SU-DHL-6 (cell line): ENCODE data around the gene PRR22.

ENCODE experiments used
- EZH2phosphoT487 ChIP-seq: fragments of 200-600 bp; sonication (generic), shearing (Covaris generic); conservative IDR thresholded peaks from 2 replicates; pipeline ENCODE4 v1.6.1; 2018; ENCODE audit warnings: mild to moderate bottlenecking, antibody characterized with exemption, low read length, moderate library complexity, mixed read lengths
- TF ChIP-seq, protein P1 (sequence below): fragments of 200-600 bp; sonication (generic); IDR thresholded peaks from one replicate; pipeline ENCODE4 v1.5.1; 2017; ENCODE audit warnings: antibody characterized with exemption, mild to moderate bottlenecking, low read length, moderate library complexity; ENCODE audit not compliant: insufficient read depth, poor library complexity, severe bottlenecking

DNA sequence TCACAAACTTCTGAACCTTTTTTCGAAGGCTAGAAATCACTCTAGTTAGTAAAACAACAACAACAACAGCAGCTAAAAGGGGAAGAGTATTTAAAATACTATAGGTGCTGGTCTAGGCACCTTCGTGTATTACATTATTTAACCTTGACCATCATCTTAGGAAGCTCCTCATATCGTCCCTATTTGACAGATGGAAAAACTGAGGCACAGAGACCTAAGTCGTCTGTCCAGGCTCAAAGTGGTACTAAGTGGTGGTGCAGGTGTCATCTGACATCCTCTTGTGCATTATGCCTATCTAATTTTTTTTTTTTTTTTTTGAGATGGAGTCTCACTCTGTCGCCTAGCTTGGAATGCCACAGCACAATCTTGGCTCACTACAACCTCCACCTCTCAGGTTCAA, 35.0 kb downstream of the PRR22 start:
- TF ChIP-seq, protein P1, sequence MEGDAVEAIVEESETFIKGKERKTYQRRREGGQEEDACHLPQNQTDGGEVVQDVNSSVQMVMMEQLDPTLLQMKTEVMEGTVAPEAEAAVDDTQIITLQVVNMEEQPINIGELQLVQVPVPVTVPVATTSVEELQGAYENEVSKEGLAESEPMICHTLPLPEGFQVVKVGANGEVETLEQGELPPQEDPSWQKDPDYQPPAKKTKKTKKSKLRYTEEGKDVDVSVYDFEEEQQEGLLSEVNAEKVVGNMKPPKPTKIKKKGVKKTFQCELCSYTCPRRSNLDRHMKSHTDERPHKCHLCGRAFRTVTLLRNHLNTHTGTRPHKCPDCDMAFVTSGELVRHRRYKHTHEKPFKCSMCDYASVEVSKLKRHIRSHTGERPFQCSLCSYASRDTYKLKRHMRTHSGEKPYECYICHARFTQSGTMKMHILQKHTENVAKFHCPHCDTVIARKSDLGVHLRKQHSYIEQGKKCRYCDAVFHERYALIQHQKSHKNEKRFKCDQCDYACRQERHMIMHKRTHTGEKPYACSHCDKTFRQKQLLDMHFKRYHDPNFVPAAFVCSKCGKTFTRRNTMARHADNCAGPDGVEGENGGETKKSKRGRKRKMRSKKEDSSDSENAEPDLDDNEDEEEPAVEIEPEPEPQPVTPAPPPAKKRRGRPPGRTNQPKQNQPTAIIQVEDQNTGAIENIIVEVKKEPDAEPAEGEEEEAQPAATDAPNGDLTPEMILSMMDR = no peak
- no peak for TF ChIP-seq EZH2phosphoT487
